HepG2 (cell line): Measurements from ENCODE around the gene RBM23. TPM values are rescaled to one million over a fixed set of nuclear protein-coding genes. Genes with fewer than 3 reads are reported as not detected.
A peak's percentile ranks its signal among the peaks of the same experiment; 100 is the strongest.

Source experiments
- ATM ChIP-seq: fragments of 450-650 bp; IDR thresholded peaks from 2 replicates; pipeline ENCODE4 v1.7.1; 2017; ENCODE audit warnings: mild to moderate bottlenecking, borderline replicate concordance
- EED ChIP-seq: sonication (generic); formaldehyde crosslinking; IDR thresholded peaks from 2 replicates; pipeline ENCODE4 v1.5.0; 2020; ENCODE audit warnings: mild to moderate bottlenecking, missing genetic modification reagents
- MAFF ChIP-seq: IDR thresholded peaks from 2 replicates; pipeline ENCODE4 v1.6.1; 2011; ENCODE audit warnings: low read depth, low read length, improper control_type of control experiment
- REPIN1 ChIP-seq: sonication (generic); formaldehyde crosslinking; IDR thresholded peaks from 2 replicates; pipeline ENCODE4 v1.8.0; 2022; ENCODE audit warnings: missing genetic modification reagents, low read depth, mild to moderate bottlenecking, borderline replicate concordance
- SUZ12 ChIP-seq: fragments of 150-350 bp; IDR thresholded peaks from 2 replicates; pipeline ENCODE4 v1.6.1; 2014; ENCODE audit warnings: low read depth, low read length
- ZBTB38 ChIP-seq: sonication (generic); formaldehyde crosslinking; IDR thresholded peaks from 2 replicates; pipeline ENCODE4 v1.5.1; 2020; ENCODE audit warnings: mild to moderate bottlenecking, missing genetic modification reagents
- ZNF121 ChIP-seq: sonication (generic); formaldehyde crosslinking; IDR thresholded peaks from 2 replicates; pipeline ENCODE4 v1.5.0; 2020; ENCODE audit warnings: mild to moderate bottlenecking, missing genetic modification reagents
- ZNF143 ChIP-seq: sonication (generic); formaldehyde crosslinking; IDR thresholded peaks from 2 replicates; pipeline ENCODE4 v1.4.0; 2020; ENCODE audit warnings: missing genetic modification reagents
- ZNF629 ChIP-seq: sonication (generic); formaldehyde crosslinking; conservative IDR thresholded peaks from 2 replicates; pipeline ENCODE4 v1.5.0; 2020; ENCODE audit warnings: missing genetic modification reagents
- polyA plus RNA-seq, 8 experiments: library from polyadenylated mRNA; depleted of rRNA in 3 of 8; stranded (reverse) in 7 of 8; unstranded in 1 of 8; fragments of >200 nt; fragmentation: Illumina TruSeq in 4 of 8; extraction: Trizol in 4 of 8; gene quantifications; 2 replicates each; pipeline versions ENCODE4 v1.2.1 to v1.2.3, GENCODE V29; 2011 to 2016; ENCODE audit warnings: low read depth in 4 of 8, missing spikeins in 1 of 8, mixed read lengths in 1 of 8; ENCODE audit not compliant: insufficient read depth in 1 of 8
- total RNA-seq, 5 experiments: library from RNA; depleted of rRNA; stranded (reverse); fragments of >200 nt; fragmentation: Illumina TruSeq; extraction: Trizol; gene quantifications; 2 replicates each; pipeline ENCODE4 v1.2.3, GENCODE V29; 2016; ENCODE audit warnings: low read depth in 1 of 5
- TF ChIP-seq, protein P1 (sequence below), 2 experiments: IDR thresholded peaks; 2 replicates each; pipeline ENCODE4 v1.6.1; 2011 to 2012; ENCODE audit warnings: low read length in 2 of 2, borderline replicate concordance in 1 of 2, low read depth in 1 of 2, mild to moderate bottlenecking in 1 of 2, moderate library complexity in 1 of 2
- TF ChIP-seq, protein P2 (sequence below): sonication (generic); formaldehyde crosslinking; IDR thresholded peaks from 2 replicates; pipeline ENCODE4 v1.4.0; 2020; ENCODE audit warnings: missing genetic modification reagents, mild to moderate bottlenecking, borderline replicate concordance
- TF ChIP-seq, protein P3 (sequence below), 2 experiments: sonication (generic) in 1 of 2; formaldehyde crosslinking in 1 of 2; IDR thresholded peaks; 2 replicates each; pipeline versions ENCODE4 v1.6.1 to v1.9.0; 2014 to 2022; ENCODE audit warnings: antibody characterized with exemption in 1 of 2, borderline replicate concordance in 1 of 2, inconsistent platforms in 1 of 2, low read depth in 1 of 2, missing genetic modification reagents in 1 of 2
- TF ChIP-seq, protein P4 (sequence below): sonication (generic); formaldehyde crosslinking; IDR thresholded peaks from 2 replicates; pipeline ENCODE4 v1.4.0; 2020; ENCODE audit warnings: missing genetic modification reagents; ENCODE audit errors: not compliant biosample characterization

The RBM23 gene
- total and polyA plus RNA-seq, 2 of the 13 experiments (the other 11 are each of a cell fraction or from before 2014, with no cell fraction given), result 1.5 to 2.1 TPM

DNA sequence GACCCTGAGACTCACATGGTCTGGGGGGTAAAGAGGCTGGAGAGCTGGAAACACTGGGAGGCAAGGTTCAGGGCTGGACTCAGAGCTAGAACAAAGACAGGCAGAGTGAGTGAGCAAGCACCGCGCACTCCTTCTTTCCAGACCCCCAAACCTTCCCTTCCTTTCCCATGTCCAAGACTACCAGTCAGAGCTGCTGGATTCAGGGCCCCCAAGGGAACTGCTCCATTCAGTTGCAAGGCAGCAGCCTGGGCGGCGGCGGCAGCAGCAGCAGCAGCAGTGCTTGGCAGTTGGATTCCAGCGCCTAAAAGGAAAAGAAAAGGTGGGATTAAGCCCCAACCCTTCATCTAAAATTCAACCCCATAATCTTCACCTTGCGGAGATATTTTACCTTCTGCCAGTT lies 17.1 kb downstream of the RBM23 start (continued):
- TF ChIP-seq REPIN1 (CRISPR knock-in tag) (0 out of 2 replicates have a peak, but pooled peaks have one; percentile 18), MAFF (no peak), ZNF629 (CRISPR knock-in tag) (no peak), SUZ12 (no peak), ZNF143 (no peak), EED (no peak), ZBTB38 (CRISPR knock-in tag) (no peak), ATM (no peak), ZNF121 (CRISPR knock-in tag) (no peak)
- TF ChIP-seq, protein P1, sequence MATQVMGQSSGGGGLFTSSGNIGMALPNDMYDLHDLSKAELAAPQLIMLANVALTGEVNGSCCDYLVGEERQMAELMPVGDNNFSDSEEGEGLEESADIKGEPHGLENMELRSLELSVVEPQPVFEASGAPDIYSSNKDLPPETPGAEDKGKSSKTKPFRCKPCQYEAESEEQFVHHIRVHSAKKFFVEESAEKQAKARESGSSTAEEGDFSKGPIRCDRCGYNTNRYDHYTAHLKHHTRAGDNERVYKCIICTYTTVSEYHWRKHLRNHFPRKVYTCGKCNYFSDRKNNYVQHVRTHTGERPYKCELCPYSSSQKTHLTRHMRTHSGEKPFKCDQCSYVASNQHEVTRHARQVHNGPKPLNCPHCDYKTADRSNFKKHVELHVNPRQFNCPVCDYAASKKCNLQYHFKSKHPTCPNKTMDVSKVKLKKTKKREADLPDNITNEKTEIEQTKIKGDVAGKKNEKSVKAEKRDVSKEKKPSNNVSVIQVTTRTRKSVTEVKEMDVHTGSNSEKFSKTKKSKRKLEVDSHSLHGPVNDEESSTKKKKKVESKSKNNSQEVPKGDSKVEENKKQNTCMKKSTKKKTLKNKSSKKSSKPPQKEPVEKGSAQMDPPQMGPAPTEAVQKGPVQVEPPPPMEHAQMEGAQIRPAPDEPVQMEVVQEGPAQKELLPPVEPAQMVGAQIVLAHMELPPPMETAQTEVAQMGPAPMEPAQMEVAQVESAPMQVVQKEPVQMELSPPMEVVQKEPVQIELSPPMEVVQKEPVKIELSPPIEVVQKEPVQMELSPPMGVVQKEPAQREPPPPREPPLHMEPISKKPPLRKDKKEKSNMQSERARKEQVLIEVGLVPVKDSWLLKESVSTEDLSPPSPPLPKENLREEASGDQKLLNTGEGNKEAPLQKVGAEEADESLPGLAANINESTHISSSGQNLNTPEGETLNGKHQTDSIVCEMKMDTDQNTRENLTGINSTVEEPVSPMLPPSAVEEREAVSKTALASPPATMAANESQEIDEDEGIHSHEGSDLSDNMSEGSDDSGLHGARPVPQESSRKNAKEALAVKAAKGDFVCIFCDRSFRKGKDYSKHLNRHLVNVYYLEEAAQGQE (IDR thresholded peaks at IDR 0.05; ENCODE audit: borderline replicate concordance in 1 of 2, low read depth in 1 of 2, low read length in 2 of 2), result no peak
- TF ChIP-seq, protein P2, sequence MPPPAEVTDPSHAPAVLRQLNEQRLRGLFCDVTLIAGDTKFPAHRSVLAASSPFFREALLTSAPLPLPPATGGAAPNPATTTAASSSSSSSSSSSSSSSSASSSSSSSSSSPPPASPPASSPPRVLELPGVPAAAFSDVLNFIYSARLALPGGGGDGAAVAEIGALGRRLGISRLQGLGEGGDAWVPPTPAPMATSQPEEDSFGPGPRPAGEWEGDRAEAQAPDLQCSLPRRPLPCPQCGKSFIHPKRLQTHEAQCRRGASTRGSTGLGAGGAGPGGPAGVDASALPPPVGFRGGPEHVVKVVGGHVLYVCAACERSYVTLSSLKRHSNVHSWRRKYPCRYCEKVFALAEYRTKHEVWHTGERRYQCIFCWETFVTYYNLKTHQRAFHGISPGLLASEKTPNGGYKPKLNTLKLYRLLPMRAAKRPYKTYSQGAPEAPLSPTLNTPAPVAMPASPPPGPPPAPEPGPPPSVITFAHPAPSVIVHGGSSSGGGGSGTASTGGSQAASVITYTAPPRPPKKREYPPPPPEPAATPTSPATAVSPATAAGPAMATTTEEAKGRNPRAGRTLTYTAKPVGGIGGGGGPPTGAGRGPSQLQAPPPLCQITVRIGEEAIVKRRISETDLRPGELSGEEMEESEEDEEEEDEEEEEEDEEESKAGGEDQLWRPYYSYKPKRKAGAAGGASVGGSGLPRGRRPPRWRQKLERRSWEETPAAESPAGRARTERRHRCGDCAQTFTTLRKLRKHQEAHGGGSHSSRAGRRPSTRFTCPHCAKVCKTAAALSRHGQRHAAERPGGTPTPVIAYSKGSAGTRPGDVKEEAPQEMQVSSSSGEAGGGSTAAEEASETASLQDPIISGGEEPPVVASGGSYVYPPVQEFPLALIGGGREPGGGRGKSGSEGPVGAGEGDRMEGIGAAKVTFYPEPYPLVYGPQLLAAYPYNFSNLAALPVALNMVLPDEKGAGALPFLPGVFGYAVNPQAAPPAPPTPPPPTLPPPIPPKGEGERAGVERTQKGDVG (CRISPR knock-in tag), result no peak
- TF ChIP-seq, protein P3, sequence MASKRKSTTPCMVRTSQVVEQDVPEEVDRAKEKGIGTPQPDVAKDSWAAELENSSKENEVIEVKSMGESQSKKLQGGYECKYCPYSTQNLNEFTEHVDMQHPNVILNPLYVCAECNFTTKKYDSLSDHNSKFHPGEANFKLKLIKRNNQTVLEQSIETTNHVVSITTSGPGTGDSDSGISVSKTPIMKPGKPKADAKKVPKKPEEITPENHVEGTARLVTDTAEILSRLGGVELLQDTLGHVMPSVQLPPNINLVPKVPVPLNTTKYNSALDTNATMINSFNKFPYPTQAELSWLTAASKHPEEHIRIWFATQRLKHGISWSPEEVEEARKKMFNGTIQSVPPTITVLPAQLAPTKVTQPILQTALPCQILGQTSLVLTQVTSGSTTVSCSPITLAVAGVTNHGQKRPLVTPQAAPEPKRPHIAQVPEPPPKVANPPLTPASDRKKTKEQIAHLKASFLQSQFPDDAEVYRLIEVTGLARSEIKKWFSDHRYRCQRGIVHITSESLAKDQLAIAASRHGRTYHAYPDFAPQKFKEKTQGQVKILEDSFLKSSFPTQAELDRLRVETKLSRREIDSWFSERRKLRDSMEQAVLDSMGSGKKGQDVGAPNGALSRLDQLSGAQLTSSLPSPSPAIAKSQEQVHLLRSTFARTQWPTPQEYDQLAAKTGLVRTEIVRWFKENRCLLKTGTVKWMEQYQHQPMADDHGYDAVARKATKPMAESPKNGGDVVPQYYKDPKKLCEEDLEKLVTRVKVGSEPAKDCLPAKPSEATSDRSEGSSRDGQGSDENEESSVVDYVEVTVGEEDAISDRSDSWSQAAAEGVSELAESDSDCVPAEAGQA (IDR thresholded peaks at IDR 0.05; ENCODE audit: low read depth), result no peak
- TF ChIP-seq, protein P3 (CRISPR knock-in tag; IDR thresholded peaks at IDR 0.05; ENCODE audit: borderline replicate concordance), result no peak
- TF ChIP-seq, protein P4, sequence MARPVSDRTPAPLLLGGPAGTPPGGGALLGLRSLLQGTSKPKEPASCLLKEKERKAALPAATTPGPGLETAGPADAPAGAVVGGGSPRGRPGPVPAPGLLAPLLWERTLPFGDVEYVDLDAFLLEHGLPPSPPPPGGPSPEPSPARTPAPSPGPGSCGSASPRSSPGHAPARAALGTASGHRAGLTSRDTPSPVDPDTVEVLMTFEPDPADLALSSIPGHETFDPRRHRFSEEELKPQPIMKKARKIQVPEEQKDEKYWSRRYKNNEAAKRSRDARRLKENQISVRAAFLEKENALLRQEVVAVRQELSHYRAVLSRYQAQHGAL (CRISPR knock-in tag), result no peak
